Osteoblast (primary cell): ENCODE measurements around the gene MACF1. TPM values are rescaled to one million over a fixed set of nuclear protein-coding genes. Genes with fewer than 3 reads are reported as not detected.
"Not testable (repeated sequence)": the region's sequence is repeated elsewhere in the genome, so short reads cannot be mapped to it uniquely, and the experiment has no call there.

Experiments
- DNase-seq: peaks from one replicate; pipeline ENCODE4 v3.0.0; 2011; ENCODE audit warnings: low spot score, mixed read lengths; ENCODE audit not compliant: insufficient read length; ENCODE audit errors: missing footprints
- H2AFZ ChIP-seq: 2 replicates; pipeline ENCODE4 v1.6.0; 2011; ENCODE audit warnings: mild to moderate bottlenecking, low read length
- H3K27ac ChIP-seq: 2 replicates; pipeline ENCODE4 v1.5.1; 2011; ENCODE audit warnings: mild to moderate bottlenecking, low read depth, low read length, moderate library complexity
- H3K27me3 ChIP-seq: 2 replicates; pipeline ENCODE4 v1.6.0; 2012; ENCODE audit warnings: mild to moderate bottlenecking, control low read depth, inconsistent platforms, low read length, moderate library complexity; ENCODE audit not compliant: insufficient read depth
- H3K36me3 ChIP-seq: 2 replicates; pipeline ENCODE4 v1.5.1; 2011; ENCODE audit warnings: mild to moderate bottlenecking, low read length, control low read depth, moderate library complexity; ENCODE audit not compliant: insufficient read depth
- H3K4me1 ChIP-seq: 2 replicates; pipeline ENCODE4 v1.5.1; 2011; ENCODE audit warnings: mild to moderate bottlenecking, low read length, control low read depth, moderate library complexity; ENCODE audit not compliant: insufficient read depth
- H3K4me2 ChIP-seq: 2 replicates; pipeline ENCODE4 v1.6.0; 2011; ENCODE audit warnings: mild to moderate bottlenecking, low read length; ENCODE audit not compliant: insufficient read depth
- H3K4me3 ChIP-seq: fragments of 200-600 bp; sonication (generic); 3 replicates; pipeline ENCODE4 v1.5.1; 2012; ENCODE audit warnings: mild to moderate bottlenecking, low read length, inconsistent platforms; ENCODE audit not compliant: insufficient read depth
- H3K79me2 ChIP-seq: 2 replicates; pipeline ENCODE4 v1.6.0; 2012; ENCODE audit warnings: mild to moderate bottlenecking, low read length, control low read depth, inconsistent platforms; ENCODE audit not compliant: insufficient read depth
- H3K9me3 ChIP-seq: 2 replicates; pipeline ENCODE4 v1.5.1; 2011; ENCODE audit warnings: low read depth, low read length, control low read depth
- H4K20me1 ChIP-seq: 2 replicates; pipeline ENCODE4 v1.6.0; 2012; ENCODE audit warnings: mild to moderate bottlenecking, low read length, control low read depth; ENCODE audit not compliant: insufficient read depth
- CTCF ChIP-seq: IDR thresholded peaks from 2 replicates; pipeline ENCODE4 v1.5.1; 2011; ENCODE audit warnings: mild to moderate bottlenecking, low read depth, low read length, moderate library complexity; ENCODE audit errors: extremely low read depth
- total RNA-seq: library from RNA; depleted of rRNA; stranded (reverse); fragments of >200 nt; gene quantifications from 2 replicates; pipeline ENCODE4 v1.2.3, GENCODE V29; 2012

The MACF1 gene
- total RNA-seq, 1 donor, result 424 TPM

- H3K27me3 ChIP-seq, result no peaks in the 10 kb centered on the region
- peak overlapping the region; percentile 73 for H3K4me2 ChIP-seq
- no peaks in the 10 kb centered on the region for H4K20me1 ChIP-seq
- H2AFZ ChIP-seq, result peak overlapping the region; percentile 80
- peak; percentile 92 for DNase-seq
- no peak for TF ChIP-seq CTCF
- no peaks in the 10 kb centered on the region for H3K9me3 ChIP-seq
- peak overlapping the region; percentile 44 for H3K4me3 ChIP-seq
- H3K36me3 ChIP-seq, result no peaks in the 10 kb centered on the region
- no peaks in the 10 kb centered on the region for H3K79me2 ChIP-seq
- peak overlapping the region; percentile 72 for H3K27ac ChIP-seq
- H3K4me1 ChIP-seq, result peaks cover 13% of the 10 kb centered on the region
Observed at GRCh38 chr1:39509360-39510009, 305.0 kb downstream of the MACF1 start.

GRCh38 chr1:39510570-39511186, 306.2 kb downstream of the MACF1 start:
- H3K36me3 ChIP-seq, H3K79me2 ChIP-seq, H2AFZ ChIP-seq, H3K4me2 ChIP-seq, H3K27me3 ChIP-seq, H3K4me3 ChIP-seq, H3K9me3 ChIP-seq, H4K20me1 ChIP-seq, H3K27ac ChIP-seq: not testable (repeated sequence)
- peaks cover 13% of the 10 kb centered on the region for H3K4me1 ChIP-seq
- peak; percentile 59 for DNase-seq

- H2AFZ ChIP-seq, H3K27me3 ChIP-seq, H3K4me2 ChIP-seq, H4K20me1 ChIP-seq, DNase-seq, H3K9me3 ChIP-seq, H3K4me3 ChIP-seq, H3K36me3 ChIP-seq, H3K27ac ChIP-seq, H3K79me2 ChIP-seq: not testable (repeated sequence)
- peaks cover 13% of the 10 kb centered on the region for H3K4me1 ChIP-seq
Observed at GRCh38 chr1:39511477-39511876, 307.0 kb downstream of the MACF1 start.

GRCh38 chr1:39512234-39512847, 307.8 kb downstream of the MACF1 start:
- H2AFZ ChIP-seq, H3K4me2 ChIP-seq, H3K27me3 ChIP-seq, H3K27ac ChIP-seq, H3K9me3 ChIP-seq, H3K4me3 ChIP-seq, H3K36me3 ChIP-seq, H4K20me1 ChIP-seq, H3K79me2 ChIP-seq, DNase-seq: not testable (repeated sequence)
- H3K4me1 ChIP-seq, result peaks cover 13% of the 10 kb centered on the region

GRCh38 chr1:39514710-39515124, 310.2 kb downstream of the MACF1 start:
- not testable (repeated sequence) for H4K20me1 ChIP-seq, H3K4me3 ChIP-seq, H3K9me3 ChIP-seq, H3K4me2 ChIP-seq, H3K27ac ChIP-seq, H3K79me2 ChIP-seq, H2AFZ ChIP-seq, H3K27me3 ChIP-seq, DNase-seq, H3K36me3 ChIP-seq, H3K4me1 ChIP-seq

- not testable (repeated sequence) for H4K20me1 ChIP-seq, H3K79me2 ChIP-seq, H3K36me3 ChIP-seq, H3K27me3 ChIP-seq, H3K9me3 ChIP-seq, H3K27ac ChIP-seq, H2AFZ ChIP-seq, H3K4me1 ChIP-seq, H3K4me2 ChIP-seq
- H3K4me3 ChIP-seq, result peak overlapping the region; percentile 42
- DNase-seq, result peak; percentile 42
Observed at GRCh38 chr1:39515131-39516086, 310.9 kb downstream of the MACF1 start.

- not testable (repeated sequence) for H3K79me2 ChIP-seq, H4K20me1 ChIP-seq, H3K36me3 ChIP-seq, H3K4me3 ChIP-seq, H3K4me2 ChIP-seq, H3K4me1 ChIP-seq, H3K27ac ChIP-seq, H3K9me3 ChIP-seq, H2AFZ ChIP-seq, DNase-seq, H3K27me3 ChIP-seq
Observed at GRCh38 chr1:39516841-39517240, 312.3 kb downstream of the MACF1 start.
